Activated T-helper 1 cell treated with Interleukin-2 at 50 U/mL for 16 hours (primary cell): ENCODE data around the gene RCCD1.
"Not testable (repeated sequence)": the region's sequence is repeated elsewhere in the genome, so short reads cannot be mapped to it uniquely, and the experiment has no call there.

Experiments
- DNase-seq: peaks from one replicate; pipeline ENCODE4 v3.0.0-alpha.2; 2020; ENCODE audit warnings: low read depth

The RCCD1 gene

DNA sequence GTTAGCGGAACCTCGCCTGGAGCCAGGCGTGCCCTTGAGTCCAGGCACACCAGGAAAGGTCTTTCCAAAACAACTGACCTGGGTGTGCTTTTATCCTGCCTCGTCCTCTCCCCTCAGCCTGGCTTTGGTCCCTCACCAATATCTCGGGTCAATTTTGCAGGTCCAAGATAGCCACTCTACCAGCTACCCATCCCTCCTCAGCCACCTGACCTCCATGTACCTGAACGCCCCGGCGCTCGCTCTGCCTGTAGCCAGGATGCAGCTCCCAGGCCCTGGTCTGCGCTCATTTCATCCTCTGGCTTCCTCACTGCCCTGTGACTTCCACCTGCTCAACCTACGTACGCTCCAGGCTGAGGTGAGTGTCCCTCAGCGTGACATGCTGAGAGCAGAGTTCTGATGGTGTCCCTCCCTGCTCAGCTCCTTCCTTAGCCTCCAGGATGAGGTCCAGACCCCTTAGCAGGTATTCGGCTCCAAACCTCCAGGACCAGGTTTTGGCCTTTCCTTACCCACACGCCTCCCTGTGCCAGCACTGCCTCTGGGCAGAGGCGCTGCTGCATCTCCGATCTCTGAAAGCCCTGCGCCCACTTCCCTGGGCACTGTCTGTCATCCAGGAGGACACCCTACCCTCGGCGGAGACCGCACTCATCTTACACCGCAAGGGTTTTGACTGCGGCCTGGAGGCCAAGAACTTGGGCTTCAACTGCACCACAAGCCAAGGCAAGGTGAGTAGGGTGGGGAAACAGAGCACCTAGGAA lies 36.5 kb upstream of the RCCD1 start:
- no peak for DNase-seq

DNA sequence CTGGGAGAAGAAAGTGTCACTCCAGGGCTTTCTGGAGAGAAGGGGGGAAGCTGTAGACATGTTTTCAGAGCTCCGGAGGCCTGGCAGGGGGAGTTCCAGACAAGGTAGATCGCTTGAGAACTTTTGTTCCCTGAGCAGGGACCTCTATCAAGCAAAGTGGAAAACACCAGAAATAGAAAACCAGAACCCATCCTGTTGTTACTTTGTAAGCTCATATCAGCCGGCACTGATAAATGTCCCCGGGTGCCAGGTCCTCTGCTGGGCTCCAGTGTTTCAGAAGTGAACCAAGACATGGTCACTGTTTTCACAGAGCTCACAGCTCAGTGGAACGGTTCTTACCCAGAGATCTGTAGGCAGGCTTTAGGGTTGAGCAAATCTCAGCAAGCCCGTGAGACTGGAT lies 35.8 kb upstream of the RCCD1 start:
- DNase-seq, result no peak

DNA sequence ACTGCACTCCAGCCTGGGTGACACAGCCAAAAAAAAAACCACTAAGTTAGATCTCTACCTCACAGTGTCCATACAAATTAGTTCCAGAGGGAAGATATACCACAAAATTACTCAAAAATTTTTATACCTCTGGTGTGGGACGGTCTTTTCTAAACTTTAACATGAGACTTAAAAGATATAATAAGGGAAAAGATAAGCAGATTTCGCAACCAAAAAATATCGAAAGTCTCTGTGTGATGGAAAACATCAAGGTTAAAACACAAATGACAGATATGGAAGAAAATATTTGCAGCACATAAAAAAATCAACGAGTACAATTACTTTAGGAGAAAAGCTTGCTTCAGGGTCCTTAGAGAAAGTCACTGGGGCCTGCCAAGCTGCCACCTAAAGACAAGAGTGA lies 32.8 kb upstream of the RCCD1 start:
- DNase-seq, result no peak

DNA sequence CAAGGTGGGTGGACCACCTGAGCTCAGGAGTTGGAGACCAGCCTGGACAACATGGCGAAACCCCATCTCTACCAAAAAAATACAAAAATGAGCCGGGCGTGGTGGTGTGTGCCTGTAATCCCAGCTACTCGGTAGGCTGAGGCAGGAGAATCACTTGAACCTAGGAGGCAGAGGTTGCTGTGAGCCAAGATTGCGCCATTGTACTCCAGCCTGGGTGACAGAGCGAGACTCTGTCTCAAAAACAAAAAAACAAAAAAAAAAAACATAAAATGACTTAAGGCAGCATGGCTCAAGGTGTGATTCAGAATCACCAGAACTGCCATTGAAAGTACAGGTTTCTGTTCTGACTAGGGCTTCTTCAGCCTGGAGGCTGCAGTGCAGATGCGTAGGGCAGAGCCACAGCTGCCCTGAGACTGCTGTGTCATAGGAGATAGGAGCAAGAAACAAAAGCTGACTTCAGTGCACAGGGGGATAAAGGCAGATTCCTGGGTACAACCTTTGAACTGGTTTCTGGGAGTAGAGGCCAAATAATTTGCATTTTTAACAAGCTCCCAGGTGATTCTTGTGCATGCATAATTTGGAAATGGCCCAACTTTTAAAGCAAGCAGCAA lies 31.9 kb upstream of the RCCD1 start:
- not testable (repeated sequence) for DNase-seq

DNA sequence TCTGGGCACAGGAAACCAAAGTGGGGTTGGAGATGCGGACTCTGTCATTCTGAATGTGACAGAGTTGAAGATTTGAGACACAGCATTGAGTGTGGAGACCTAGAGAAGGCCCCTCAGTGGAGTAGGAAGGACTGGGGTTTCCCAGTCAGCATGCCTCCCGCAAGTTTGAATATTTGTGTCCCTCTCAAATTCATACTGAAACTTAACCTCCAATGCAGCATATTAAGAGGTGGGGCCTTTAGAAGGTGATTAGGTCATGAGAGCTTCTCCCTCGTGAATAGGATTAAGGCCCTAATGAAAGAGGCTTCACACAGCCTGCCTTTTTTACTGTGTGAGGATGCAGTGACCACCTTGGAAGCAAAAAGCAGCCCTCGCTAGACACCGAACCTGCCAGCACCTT lies 30.3 kb upstream of the RCCD1 start:
- no peak for DNase-seq

DNA sequence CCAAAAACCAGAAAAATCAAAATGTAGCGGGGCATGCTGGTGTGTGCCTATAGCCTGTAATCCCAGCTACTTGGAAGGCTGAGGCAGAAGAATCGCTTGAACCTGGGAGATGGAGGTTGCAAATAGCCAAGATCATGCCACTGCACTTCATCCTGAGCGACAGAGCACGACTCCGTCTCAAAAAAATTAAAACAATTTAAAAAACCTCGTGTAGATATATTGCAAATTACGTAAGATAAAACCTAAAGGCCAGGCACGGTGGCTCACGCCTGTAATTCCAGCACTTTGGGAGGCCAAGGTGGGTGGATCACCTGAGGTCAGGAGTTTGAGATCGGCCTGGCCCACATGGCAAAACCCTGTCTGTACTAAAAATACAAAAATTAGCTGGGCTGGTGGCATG lies 27.9 kb upstream of the RCCD1 start:
- DNase-seq, result not testable (repeated sequence)

DNA sequence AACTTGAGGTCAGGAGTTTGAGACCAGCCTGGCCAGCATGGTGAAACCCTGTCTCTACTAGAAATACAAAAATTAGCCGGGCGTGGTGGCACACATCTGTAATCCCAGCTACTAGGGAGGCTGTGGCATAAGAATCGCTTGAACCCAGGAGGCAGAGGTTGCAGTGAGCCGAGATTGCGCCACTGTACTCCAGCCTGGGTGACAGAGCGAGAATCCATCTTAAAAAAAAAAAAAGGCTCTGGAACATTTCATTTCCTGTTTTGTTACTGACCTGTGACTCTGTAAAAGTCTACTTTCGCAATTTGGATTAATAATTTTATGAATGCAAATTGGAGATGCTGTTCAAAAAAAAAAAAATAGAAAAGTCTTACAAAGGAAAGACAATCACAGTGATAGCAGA lies 26.6 kb upstream of the RCCD1 start:
- not testable (repeated sequence) for DNase-seq

DNA sequence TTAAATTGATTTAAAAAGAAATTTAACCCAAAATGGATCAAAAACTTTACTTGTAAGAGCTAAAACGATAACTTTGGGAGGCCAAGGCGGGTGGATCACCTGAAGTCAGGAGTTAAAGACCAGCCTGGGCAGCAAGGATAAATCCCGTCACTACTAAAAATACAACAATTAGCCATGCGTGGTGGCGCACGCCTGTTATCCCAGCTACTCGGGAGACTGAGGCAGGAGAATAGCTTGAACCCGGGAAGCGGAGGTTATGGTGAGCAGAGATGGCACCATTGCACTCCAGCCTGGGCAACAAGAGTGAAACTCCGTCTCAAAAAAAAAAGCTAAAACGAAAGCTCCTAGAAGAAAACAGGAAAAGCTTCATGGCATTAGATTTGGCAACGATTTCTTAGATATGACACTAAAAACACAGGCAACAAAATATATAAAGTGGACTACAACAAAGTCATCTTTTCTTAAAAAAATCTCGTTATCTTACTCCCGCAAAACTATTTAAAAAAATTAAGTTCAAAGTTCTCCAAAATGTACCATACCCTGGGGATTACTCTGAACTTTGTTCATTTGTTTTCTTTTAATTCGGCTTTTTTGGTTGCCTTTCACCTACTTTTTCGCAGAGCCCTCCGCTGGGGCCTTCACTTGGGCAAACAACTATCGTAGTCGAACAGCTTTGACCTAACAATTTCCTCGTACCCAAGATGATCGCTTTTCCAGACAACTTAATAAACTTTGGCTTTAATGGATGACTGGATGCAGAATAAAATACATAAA lies 25.3 kb upstream of the RCCD1 start:
- DNase-seq, result no peak

DNA sequence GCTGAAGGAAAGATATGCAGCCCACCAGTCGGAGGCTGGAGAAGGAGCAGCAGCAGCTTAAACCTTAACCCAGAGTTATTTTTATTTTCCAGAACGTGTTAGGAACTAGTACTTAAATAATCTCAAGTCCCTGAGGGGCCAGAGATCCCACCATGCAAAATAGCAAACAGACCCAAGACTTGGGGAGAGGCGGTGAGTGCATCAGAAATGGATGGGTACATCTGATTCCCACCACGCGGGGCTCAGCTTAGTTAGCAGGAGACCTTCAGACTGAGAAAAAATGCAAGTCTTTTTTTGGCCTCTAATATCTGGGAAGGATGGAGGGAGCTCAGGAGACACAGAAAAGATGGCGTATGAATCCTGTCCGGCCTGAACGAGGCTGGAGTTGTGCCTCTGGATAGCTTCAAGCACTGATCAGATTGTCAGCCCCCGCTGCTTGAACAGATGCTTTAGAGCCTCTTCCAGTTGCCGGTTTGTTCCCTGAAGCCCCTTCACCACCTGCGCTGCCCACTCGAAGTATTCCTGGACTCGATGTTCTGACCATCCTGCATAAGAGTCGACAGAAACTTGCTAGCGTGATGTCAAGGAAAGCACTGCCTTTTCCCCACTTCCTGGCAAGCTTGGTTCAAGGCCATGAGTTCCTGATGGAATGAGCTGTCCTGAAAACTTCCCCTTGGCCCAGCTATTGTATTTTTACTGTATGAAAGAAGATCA lies 23.7 kb upstream of the RCCD1 start:
- no peak for DNase-seq

DNA sequence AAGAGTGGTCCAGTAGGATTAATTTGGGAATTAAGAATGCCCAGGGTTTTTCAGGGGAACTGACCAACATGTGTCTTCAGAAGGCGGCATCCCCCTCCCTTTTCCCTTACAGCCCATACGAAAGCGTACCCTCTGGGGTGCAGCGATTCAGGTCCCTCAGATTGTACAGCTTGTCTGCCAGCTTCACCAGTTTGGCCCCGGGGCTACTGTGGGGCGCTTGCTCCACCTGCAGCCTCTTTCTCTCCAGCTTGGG lies 23.2 kb upstream of the RCCD1 start:
- no peak for DNase-seq

DNA sequence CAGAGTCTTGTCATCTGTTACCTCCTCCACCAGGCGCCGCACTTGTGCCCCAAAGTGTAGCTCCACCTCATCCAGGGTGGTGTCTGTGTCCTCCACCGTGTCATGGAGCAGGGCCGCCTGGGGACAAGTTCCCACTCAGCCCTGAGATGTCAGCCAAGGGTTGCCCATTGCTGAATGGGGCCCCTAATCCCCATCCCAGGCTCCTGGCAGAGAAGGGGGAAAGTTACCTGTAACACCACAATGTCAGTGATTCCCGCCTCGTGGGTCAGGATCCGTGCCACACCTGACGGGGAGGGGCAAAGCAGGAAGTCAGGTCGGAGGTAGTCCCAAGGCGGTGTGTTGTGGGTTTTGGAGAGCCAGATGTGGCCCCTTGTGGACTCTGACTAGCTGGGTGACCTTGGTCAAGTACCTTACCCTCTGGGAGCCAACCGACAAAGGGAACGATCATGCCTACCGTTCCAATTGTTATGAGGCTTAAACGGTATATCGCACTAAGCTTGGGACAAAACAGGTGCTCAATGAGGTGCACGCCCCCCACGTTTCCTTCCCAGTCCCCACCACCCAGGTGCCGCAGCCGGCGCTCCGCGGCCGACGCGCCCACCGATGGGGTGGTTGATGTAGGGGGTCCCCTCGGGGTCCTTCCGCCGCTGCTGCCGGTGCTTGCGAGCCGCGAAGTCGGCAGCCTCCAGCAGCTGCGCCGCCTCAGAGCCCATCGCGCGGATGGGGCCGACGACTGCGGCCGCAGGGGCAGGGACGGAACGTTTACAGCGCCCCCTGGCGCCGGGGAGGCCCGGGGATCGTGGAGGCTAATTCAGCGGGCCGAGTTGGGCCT lies 22.6 kb upstream of the RCCD1 start, which contains the start of gene HDDC3:
Gene HDDC3 (minus strand): TSS at position 722 of the 832 bp plus-strand sequence. CDS start 9 bp downstream, at position 713.
- DNase-seq, result peak; percentile 83

DNA sequence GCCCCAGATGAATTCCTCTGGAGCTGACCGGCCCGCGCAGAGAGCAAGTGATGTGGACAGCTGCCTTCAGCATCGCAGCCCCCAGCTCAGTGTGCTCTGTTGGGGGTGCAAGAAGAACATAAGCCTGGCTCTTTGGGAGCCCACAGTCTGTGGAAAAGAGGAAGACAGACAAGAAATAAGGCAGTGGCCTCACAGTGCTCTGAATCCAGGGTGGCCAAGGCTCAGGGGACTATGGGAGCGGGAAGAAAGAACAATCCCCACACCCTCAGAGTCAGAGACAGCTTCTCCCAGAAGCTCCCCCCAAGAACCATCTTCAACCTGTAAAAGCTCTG lies 22.1 kb upstream of the RCCD1 start:
- no peak for DNase-seq

DNA sequence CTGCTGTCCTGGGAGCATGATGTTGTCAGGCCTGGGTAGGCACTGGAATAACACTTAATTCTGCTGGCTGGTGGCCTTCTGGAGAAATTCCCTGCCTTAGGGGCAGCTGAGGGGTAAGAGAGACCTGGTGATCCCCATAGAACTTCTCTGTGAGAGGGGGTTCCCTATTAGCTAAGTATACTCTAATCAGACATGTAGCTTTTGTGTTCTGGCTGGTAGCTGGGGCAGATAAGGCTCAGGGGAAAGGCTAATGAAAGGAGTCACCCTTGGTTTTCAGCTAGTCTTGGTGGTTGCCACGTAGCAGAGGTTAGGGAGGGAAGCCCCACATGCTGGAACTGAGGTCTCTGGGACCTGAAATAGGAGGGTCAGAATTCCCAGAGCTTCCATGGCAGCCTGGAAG lies 21.4 kb upstream of the RCCD1 start:
- no peak for DNase-seq

DNA sequence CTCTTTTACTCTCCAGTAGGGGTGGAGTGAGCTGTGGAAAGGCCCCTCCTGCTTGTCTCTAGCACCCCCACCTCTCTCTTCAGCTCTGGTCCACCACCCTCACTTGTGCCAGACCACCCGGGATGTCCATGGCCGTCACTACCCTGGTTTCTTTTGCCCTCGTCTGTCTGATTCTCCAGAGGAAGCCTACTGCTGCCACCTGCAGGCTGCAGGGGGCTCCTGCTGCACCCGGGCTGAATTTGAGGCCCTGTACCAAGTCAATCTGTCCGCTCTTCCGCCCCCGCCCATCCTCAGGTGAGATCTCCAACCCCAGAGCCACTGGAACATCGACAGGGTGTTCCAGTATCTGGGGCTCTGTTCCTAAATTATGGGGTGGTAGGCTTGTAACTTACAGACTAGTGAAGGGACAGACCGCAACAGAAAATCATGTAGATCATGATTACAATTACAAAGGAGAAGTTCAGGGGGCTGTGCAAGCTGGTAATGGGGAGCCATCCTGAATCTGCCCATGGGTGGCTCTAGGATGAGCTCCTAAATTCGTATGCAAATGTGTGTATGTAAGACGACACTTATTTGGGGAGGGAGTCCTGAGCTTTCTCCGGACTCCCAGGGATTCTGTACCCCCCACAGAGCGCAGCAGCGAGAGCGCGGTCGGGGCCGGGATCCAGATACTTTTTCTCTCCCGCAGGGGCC lies 20.3 kb upstream of the RCCD1 start:
- DNase-seq, result peak; percentile 72

DNA sequence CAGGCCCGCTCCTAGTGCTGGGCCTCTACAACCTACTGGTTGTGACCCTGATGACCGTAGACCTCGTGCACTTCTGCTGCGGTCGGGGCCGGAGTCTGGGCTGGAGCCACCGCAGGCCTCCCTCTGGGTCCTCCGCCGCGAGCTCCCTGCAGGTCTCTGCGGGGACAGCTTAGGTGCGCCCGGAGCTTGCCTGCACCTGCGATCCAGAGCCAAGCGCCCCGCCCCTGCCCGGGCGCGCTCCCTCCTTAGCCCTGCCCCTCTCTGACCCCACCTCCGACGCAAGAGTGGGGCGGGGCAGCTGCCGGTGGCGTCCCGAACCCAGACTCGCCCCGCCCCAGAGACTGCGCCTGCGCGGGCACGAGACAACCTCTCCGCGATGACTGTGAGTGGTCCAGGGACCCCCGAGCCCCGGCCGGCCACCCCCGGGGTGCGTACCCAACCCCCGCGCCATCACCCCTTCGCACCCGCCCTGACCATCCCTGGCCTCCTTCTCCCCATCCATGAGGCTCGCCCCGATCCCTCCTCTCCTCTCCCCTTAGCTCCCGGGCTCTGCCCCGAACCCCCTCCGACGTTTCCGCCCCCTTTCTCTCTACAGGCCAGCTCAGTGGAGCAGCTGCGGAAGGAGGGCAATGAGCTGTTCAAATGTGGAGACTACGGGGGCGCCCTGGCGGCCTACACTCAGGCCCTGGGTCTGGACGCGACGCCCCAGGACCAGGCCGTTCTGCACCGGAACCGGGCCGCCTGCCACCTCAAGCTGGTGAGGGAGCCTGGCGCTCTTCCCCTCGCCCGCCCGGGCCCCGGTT lies 19.5 kb upstream of the RCCD1 start, which contains the start of gene UNC45A:
Gene UNC45A (plus strand): TSS at position 337 of the 803 bp plus-strand sequence. CDS start 40 bp downstream, at position 377.
- peak; percentile 95 for DNase-seq

DNA sequence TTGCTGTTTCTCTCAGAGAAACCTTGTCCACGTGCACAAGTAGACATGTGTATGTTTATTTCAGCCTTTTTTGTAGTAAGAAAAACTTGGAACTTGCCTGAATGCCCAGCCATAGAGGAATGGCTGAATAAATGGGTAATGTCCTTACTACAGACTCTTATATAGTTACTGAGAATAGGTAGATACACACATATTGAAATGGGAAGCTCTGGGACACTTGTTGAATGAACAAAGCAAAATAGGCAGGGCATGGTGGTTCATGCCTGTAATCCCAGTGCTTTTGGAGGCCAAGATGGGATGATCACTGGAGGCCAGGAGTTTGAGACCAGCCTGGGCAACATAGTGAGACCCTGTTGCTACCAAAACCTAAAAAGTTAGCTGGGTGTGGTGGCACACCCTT lies 17.9 kb upstream of the RCCD1 start:
- no peak for DNase-seq

DNA sequence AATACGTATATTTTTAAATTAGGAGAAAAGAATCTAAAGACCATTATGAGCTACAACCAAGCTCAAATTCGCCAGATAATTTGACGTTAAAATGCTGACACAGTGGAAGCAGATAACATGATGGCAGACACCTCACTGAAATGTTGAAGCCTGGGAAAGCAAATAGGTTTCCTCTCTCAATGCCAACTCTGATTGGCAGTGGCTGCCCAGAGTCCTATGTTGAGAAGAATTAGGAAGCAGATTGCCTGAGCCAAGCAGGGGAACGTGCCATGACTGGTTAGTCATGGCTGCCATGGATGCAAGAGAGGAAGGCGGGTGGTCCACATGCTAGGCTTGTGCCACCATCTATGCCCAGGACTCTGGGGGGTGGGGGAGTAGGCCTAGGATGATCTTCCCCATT lies 16.4 kb upstream of the RCCD1 start:
- no peak for DNase-seq

DNA sequence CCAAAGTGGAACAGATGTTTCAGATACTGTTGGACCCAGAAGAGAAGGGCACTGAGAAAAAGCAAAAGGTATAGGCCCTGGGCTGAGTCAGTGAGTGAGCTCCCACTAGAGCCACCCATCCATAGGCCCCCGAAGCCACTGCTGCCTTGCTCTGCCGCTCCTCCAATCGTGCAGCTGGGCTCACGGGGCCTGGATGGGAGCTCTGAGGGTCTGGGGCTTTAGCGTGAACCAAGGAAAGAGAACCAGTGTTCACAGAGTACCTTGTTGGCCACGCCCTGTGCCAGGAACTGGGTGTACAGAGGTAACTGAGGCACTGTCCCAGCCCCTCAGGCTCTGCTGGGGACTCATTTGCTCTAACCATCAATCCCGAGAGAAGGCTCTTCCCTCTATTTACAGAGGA lies 14.9 kb upstream of the RCCD1 start:
- DNase-seq, result no peak

DNA sequence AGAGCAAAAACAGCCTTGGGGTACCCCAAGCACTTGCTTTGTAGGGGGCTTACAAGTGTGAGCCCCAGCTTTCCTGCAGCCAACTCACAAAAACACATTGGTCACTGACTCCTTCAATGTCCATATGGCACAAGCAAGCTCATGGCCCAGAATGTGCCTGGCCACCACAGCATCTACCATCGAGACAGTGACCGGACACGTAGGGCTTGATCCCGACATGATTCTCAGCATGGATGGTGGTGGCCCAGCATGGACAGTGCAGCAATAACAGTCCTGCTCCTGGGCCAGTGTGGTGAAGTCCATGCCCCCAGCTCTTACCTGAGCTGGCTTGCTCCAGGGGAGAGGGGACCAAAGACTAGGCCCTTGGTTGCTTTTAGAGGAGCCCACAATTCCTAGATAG lies 13.6 kb upstream of the RCCD1 start:
- no peak for DNase-seq

DNA sequence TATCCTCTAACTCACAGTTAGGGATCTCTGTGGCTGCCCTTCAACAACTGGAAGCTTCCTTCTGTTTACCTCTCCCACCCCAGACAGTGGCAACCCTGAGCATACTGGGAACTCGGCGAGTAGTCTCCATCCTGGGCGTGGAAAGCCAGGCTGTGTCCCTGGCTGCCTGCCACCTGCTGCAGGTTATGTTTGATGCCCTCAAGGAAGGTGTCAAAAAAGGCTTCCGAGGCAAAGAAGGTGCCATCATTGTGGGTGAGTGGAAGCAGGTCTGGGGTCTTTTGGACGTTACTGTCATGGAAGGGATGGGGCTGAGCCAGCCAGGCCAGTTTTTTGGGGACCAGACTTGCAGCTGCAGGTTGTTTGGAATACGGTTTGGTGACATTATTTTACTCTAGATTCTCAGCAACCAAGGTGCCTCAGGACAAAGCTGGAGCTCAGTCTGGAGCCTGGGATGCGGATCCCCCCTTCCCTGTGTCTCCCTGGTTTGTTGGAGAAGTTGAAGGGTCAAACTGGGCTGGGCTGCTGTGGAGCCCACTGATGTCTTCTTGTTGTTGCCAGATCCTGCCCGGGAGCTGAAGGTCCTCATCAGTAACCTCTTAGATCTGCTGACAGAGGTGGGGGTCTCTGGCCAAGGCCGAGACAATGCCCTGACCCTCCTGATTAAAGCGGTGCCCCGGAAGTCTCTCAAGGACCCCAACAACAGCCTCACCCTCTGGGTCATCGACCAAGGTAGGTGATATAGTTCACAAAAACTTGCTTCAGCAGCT lies 12.1 kb upstream of the RCCD1 start:
- DNase-seq, result no peak
